Stomach (tissue), 4 donors: ENCODE measurements around the gene FSTL5.

Experiments
- CTCF ChIP-seq, 7 experiments: fragments of 450-650 bp in 4 of 7; fragments of 200-600 bp in 3 of 7; sonication (generic) in 3 of 7; IDR thresholded peaks; one replicate each; pipeline ENCODE4 v1.5.1; 2016 to 2019; ENCODE audit warnings: antibody characterized with exemption in 7 of 7, control low read depth in 2 of 7, mild to moderate bottlenecking in 1 of 7
- EP300 ChIP-seq: sonication (generic); formaldehyde crosslinking; IDR thresholded peaks from one replicate; pipeline ENCODE4 v1.6.1; 2017; ENCODE audit warnings: antibody characterized with exemption
- POLR2AphosphoS5 ChIP-seq, 3 donors: sonication (generic); formaldehyde crosslinking; IDR thresholded peaks; one replicate each; pipeline ENCODE4 v1.6.1; 2016; ENCODE audit warnings: antibody characterized with exemption in 3 of 3

DNA sequence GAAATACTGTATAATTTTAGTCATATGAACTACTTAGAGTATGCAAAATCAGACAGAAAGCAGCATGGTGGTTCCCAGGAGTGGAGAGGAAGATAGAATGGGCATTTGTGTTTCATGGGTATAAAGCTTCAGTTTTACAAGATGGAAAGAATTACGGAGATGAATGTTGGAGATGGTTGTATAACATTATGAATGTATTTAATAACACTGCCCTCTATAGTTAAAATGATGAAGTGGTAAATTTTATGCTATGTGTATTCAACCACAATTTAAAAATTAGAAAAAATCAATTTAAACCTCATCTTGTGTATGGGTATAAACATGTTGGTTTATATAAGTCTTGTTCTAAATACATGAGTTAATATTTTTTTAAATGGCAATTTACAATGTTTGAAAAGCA lies 521.1 kb downstream of the FSTL5 start:
- TF ChIP-seq CTCF (IDR thresholded peaks at IDR 0.05) (no peak), POLR2AphosphoS5 (IDR thresholded peaks at IDR 0.05) (no peak), EP300 (no peak)
